BJ (cell line): ENCODE results near the gene MCM9. TPM values are rescaled to one million over a fixed set of nuclear protein-coding genes. Genes with fewer than 3 reads are reported as not detected.
A peak's percentile ranks its signal among the peaks of the same experiment; 100 is the strongest.

Experiments
- CTCF ChIA-PET: fragments of 350-600 bp; formaldehyde crosslinking; extraction: SDS; loops from one replicate; lab custom pipeline; 2021; ENCODE audit warnings: antibody characterized with exemption, inconsistent platforms; lab: Yijun Ruan, JAX
- POLR2A ChIA-PET: fragments of 300-600 bp; sonication (Branson Sonifier 250); formaldehyde crosslinking; extraction: SDS; loops from one replicate; lab custom pipeline; 2021; ENCODE audit warnings: antibody characterized with exemption; lab: Charles Lee
- DNase-seq: peaks from one replicate; pipeline ENCODE4 v3.0.0-alpha.2; 2011; ENCODE audit warnings: low read depth
- H3K27me3 ChIP-seq: 2 replicates; pipeline ENCODE4 v1.6.0; 2011; ENCODE audit warnings: low read length; ENCODE audit not compliant: control insufficient read depth, insufficient read depth
- H3K36me3 ChIP-seq: 2 replicates; pipeline ENCODE4 v1.5.1; 2011; ENCODE audit warnings: low read length; ENCODE audit not compliant: control insufficient read depth, insufficient read depth
- H3K4me3 ChIP-seq: 2 replicates; pipeline ENCODE4 v1.5.1; 2011; ENCODE audit warnings: low read depth, mild to moderate bottlenecking, control low read depth, low read length
- CTCF ChIP-seq: IDR thresholded peaks from 2 replicates; pipeline ENCODE4 v1.5.1; 2011; ENCODE audit warnings: low read depth, mild to moderate bottlenecking, control low read depth, inconsistent platforms, low read length, moderate library complexity; ENCODE audit not compliant: insufficient read depth
- polyA minus RNA-seq: library from RNA; depleted of rRNA, polyadenylated mRNA; stranded (reverse); fragments of >200 nt; gene quantifications from 2 replicates; pipeline ENCODE4 v1.2.3, GENCODE V29; 2011; rRNA and poly(A)+ RNA removed
- polyA plus RNA-seq: library from polyadenylated mRNA; depleted of rRNA; stranded (reverse); fragments of >200 nt; gene quantifications from 2 replicates; pipeline ENCODE4 v1.2.3, GENCODE V29; 2011; rRNA removed

MCM9 gene
- polyA plus RNA-seq (1.7 and 1.9 TPM in 2 replicates), polyA minus RNA-seq (6.2 and 8.9 TPM in 2 replicates)

GRCh38 chr6:118934461-118935330 is at the start of gene MCM9:
TSS of gene MCM9 (minus strand) at chr6:118935159. CDS start at chr6:118931723, 3,436 bp downstream.
- TF ChIP-seq CTCF, result no peak
- POLR2A ChIA-PET, result interaction anchor here (0.7 kb wide), 1 partner anchor 37 kb away, joined by 10 read pairs; no protein-coding TSS in a partner anchor
- CTCF ChIA-PET, result interaction anchor here (0.6 to 1.0 kb wide), 2 partner anchors 51 to 195 kb away, joined by 3 read pairs; no protein-coding TSS in a partner anchor

GRCh38 chr6:118984342-118984741 is 49.4 kb upstream of the MCM9 start:
- no peaks in the 10 kb centered on the region for H3K27me3 ChIP-seq
- no peak for DNase-seq
- no peaks in the 10 kb centered on the region for H3K36me3 ChIP-seq
- CTCF ChIA-PET, result no interaction called here
- POLR2A ChIA-PET, result no interaction called here
- H3K4me3 ChIP-seq, result no peak overlapping the region
- no peak for TF ChIP-seq CTCF

More at GRCh38 chr6:118934461-118935330, at the start of gene MCM9:
- peak; percentile 19 for DNase-seq
- peak within 1 kb of the TSS; percentile 54 for H3K4me3 ChIP-seq
- H3K36me3 ChIP-seq, result no peaks in the 10 kb centered on the region
- H3K27me3 ChIP-seq, result no peaks in the 10 kb centered on the region

- ChIA-PET CTCF (interaction anchor here (0.9 kb wide), 1 partner anchor 14 kb away, joined by 3 read pairs; no protein-coding TSS in a partner anchor), POLR2A (no interaction called here)
- Histone ChIP-seq H3K4me3 (no peak overlapping the region), H3K36me3 (no peaks in the 10 kb centered on the region), H3K27me3 (no peaks in the 10 kb centered on the region)
- no peak for DNase-seq
- TF ChIP-seq CTCF, result no peak
Measured at GRCh38 chr6:118982575-118982911, 47.6 kb upstream of the MCM9 start.

GRCh38 chr6:118981884-118982574 is 47.1 kb upstream of the MCM9 start:
- POLR2A ChIA-PET, result no interaction called here
- CTCF ChIA-PET, result no interaction called here

More at GRCh38 chr6:118981884-118982574, 47.1 kb upstream of the MCM9 start:
- no peak for TF ChIP-seq CTCF
- no peak for DNase-seq
- H3K27me3 ChIP-seq, result no peaks in the 10 kb centered on the region
- no peaks in the 10 kb centered on the region for H3K36me3 ChIP-seq
- no peak overlapping the region for H3K4me3 ChIP-seq
